GM19438 (cell line): ENCODE measurements around the gene MORN1.

ENCODE experiments used
- ATAC-seq: cut with Tn5 transposase; IDR thresholded peaks from one replicate; pipeline ENCODE4 v1.9.1; 2021; ENCODE audit warnings: low read depth; ENCODE audit not compliant: unreplicated experiment

MORN1 gene

DNA sequence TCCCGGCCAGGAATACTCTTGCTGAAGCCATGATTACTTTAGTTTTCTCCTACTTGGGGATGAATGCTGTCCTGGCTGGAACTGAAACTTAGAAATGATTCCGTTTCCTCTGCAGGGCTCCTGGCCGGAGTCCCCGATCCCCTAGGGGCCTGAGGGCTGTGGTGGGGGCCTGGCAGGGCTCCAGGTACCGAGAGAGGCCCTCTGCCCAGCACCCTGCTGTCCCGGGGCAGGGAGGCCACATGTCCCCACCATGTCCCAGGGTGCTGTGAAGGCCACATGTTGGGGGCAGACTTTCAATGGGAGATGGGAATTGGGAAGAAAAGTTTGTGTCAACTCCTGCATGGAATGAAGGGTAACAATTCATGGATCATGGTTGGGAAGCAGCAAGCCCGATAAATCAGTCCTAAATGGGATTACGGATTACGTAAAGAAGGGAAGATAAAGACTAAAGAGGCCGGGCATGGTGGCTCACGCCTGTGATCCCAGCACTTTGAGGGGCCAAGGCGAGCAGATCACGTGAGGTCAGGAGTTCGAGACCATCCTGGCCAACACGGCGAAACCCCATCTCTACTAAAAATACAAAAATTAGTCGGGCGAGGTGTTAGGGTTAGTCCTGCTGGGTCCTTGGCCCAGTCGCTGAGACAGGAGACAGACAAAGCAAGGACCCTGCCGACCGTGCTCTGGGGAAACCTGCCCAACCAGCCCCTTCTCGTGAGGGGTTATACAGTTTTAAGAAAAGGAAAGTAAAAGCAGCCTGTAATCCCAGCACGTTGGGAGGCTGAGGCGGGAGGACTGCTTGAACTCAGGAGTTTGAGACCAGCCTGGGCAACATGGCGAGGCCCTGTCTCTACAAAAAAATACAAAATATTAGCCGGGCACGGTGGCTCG is 37.6 kb downstream of the MORN1 start:
- ATAC-seq: no peak

DNA sequence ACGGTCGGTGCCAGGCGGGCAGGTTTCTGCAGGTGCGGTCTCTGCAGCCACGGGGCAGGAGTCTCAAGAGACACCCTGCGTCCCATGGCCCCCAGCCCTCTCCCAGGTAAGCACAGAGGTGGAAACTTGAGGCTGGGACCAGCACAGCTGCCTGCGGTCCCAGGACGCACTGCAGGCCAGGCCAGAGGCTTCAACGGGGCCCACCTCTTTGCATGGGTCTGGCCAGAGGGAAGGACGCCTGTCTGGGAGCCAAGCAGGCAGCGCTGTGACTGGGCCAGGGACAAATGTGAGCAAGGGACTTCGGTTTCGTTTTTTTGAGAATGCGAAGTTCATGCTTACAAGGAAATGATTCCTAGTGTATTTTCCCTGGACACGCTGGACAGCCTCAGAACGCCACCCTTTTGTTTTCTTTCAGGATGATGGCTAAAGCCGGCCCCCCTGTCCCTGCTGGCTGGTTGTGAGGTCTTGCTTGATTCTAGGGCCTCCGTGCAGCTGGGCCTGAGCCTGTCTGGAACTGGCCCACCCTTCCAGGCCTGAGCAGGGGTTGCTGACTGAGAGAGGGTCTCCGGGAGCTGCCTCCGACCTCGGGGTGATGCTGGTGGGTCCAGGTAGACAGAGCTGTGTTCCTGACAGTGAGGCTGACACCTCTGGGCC is 38.3 kb downstream of the MORN1 start:
- ATAC-seq: no peak

GRCh38 chr1:2352341-2352896 is 38.9 kb downstream of the MORN1 start:
- ATAC-seq: no peak

GRCh38 chr1:2351723-2352122 is 39.6 kb downstream of the MORN1 start:
- ATAC-seq: no peak

DNA sequence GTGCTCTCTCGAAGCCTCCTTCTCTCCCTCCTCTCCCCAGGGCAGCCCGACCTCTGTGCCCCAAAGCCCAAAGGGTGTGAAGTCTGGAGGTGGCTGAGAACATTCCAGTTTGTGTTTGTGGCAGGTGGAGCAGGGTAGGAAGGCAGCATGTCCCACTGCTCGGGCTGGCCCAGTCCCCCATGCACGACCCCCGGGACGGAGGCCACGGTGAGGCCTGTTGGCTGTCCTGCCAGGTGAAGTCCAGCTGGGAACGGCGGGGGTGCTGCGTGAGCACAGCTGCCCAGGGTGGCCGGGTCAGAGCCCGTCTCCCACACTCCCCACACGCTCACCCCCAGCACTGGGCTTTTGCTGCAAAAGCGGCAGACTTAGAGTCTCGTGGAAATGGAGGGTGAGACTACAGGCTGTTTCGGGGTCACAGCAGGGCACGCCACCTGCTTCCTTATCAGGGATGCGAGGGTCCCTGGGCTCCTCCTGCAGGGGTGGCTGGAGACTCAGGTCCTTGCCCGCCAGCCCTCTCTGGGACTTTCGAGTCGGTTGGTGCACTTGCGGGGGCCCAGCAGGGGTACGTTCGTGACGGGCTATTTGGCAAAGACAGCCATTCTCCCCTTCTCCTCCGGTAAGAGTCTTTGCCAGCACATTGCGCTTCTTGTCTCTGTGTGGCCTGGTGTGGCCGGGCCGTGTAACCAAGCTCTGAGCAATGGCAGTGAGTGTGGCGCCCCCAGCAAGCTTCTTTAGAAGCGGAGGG is 40.3 kb downstream of the MORN1 start:
- no peak for ATAC-seq

DNA sequence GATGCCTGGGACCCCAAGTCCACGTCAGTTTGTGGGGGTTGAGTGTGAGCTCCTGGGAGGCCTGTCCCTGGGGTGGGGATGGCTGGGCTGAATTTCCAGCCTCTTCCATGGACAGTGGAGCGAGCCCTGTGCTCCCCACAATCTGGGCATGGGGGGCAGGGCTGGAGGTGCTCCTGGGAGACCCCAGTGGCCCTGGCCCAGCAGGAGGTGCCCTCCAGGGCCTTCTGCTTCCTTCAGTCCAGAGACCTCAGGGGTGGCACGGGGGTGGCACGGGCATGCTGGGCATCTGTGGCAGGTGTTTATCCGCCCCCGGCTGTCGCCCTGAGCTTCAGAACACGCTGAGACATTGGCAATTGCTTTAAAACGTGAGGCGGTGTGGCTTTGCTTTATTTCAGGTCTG is 40.9 kb downstream of the MORN1 start:
- no peak for ATAC-seq

GRCh38 chr1:2349806-2350205 is 41.5 kb downstream of the MORN1 start:
- ATAC-seq: no peak

DNA sequence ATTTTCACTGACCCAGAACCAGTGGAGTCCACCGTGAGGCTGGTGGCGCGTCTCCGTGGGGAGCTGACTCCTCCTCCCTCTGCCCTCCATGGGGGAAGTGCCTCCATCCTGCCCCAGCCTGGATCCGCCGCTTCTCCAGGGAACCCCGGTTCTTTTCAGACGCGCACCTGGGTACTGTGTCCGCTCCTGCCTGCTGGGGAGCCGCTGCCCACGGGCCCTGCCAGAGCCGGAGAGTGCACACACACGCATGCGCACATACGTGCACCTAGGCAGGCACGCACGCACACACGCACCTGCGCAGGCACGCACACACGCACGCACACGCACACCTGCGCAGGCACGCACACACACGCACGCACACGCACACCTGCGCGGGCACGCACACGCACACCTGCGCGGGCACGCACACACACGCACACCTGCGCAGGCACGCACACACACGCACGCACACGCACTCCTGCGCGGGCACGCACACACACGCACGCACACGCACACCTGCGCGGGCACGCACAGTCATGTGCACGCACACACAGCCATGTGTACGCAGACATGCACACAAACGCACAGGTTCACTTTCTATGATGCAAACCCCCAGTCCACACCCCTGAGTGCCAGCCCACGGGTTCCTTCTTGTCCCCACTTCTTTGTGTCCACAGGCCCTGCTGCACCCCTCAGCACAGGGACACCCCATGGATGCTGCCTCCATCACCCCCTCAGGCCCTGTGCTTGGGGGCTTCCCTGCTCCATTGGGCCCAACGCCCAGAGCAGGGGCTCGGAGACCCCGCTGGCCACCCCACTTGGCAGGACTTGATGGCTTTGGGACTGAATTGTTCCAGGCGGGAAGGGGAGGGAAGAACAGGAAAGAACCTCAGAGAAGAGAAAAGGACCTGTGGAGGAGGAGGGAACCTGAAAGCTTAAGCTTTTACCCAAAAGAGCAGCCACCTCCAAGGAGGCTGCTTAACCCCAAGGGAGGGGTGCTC is 42.7 kb downstream of the MORN1 start:
- ATAC-seq: no peak

GRCh38 chr1:2347896-2348295 is 43.5 kb downstream of the MORN1 start:
- no peak for ATAC-seq

- no peak for ATAC-seq
Measured at GRCh38 chr1:2347409-2347785, 44.0 kb downstream of the MORN1 start.

DNA sequence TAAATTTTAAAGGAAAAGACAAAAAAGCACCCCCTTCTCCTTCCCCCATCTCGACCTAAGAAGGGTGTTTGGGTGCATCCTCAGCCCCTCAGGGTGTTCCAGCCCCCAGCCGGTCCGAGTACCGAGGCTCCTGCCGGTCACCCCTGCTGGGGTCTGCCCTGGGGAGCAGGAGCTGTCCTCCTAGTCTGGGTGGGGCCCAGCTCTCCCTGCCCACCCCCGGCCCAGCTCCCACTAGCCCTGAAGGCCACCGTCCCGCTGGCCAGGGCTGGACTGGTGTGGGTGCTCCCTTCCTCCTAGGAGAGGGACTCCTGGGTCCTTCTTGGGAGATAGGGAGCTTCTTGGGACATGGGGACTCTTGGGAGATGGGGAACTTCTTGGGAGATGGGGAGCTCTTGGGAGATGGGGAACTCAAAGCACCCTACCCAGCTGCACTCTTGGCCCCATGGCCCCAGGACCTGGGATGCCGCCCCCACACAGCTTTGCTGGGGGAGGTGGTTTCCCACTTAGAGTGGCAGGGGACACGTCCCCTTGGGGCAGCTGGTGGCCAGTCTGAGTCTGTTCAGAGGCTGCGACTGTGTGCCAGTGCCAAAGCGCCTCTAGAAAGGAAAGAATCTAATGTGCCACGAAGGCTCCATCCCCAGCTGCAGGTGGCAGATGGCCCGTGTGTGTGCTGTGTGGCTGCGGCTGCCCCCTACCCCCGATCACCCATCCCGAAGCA is 44.5 kb downstream of the MORN1 start:
- no peak for ATAC-seq

DNA sequence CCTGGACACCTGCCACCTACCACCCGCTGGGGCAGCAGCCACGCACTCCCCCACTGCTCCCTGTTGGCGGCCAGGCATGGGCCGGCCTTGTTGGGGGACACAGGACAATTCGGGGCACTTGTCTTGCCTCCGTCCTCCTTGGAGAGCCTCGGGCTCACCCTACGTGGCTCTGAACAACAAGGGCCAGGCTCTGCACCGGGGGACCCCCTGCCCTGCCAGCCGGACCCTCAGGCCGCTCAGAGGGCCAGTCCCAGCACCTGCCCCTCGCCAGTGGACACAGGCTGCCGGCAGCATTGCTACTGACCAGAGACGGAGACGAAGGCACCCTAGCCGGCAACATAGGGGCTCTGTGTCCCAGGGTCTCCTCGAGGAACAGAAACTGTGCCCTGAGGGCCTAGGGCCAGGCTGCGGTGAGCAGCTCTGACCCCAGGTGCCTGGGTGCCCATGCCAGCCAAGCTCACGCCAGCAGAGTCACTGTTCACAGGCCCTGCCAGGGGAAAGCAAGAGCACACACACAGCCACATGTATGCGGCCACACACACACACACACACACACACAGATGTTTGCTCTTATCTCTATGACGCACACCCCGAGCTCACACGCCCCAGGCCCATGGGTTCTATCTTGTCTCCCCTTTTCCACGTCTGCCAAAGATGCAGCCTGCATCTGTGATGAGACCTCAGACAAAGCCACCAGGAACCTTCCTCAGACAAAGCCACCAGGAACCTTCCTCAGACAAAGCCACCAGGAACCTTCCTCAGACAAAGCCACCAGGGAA is 45.9 kb downstream of the MORN1 start:
- ATAC-seq: no peak

DNA sequence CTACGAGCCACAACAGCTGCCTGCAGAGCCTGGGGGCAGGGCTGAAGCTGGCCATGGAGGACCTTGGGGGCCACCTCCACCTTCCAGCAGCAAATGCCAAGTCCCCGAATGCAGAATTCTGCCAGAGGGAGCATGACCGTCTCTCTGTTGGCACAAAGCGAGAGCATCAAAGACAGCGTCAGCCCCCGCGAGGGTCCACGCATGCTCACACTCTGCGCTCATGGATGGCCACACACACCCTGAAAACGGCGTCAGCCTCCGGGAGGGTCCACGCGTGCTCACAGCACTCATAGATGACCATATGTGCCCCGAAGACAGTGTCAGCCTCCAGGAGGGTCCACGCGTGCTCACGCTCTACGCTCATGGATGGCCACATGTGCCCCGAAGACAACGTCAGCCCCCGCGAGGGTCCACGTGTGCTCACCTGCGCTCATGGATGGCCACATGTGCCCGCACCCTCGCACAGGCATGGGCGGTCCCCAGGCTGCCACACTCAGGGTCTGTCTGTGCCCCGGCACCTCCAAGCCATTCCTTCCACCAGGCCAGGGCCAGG is 46.5 kb downstream of the MORN1 start:
- ATAC-seq: no peak

DNA sequence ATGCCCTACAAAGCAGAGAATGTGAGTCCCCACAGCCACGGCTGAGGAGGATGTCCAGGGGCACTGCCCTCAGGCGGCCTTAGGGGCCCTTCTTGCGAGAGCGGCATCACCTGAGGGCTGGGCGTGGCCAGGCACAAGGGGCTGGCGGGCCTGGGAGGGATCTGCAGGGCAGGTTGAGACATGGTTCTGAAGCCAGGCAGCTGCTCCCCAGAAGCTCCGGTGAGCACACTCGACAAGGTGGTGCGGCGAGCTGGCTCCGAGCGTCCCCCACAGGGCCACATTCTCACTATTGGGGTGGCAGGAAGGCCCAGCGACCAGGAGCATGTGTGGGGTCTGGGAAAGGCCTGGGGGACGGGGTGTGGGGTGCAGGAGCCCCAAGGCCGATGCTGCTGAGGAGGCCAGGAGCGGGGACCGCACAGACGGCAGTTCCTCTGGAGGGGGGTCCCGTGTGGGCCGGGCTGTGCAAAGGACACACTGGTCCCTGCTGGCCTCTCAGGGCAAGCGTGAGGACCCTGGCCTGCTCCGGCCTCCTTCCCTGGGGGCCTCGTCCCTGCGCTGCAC is 47.2 kb downstream of the MORN1 start:
- no peak for ATAC-seq

GRCh38 chr1:2343023-2343935 is 48.1 kb downstream of the MORN1 start:
- ATAC-seq: no peak

GRCh38 chr1:2342384-2343022 is 48.9 kb downstream of the MORN1 start:
- no peak for ATAC-seq
